HepG2 (cell line): Measurements from ENCODE around the gene PLEKHG2. TPM values are rescaled to one million over a fixed set of nuclear protein-coding genes. Genes with fewer than 3 reads are reported as not detected.

Experiments
- HDAC1 ChIP-seq: sonication (generic); formaldehyde crosslinking; IDR thresholded peaks from 2 replicates; pipeline ENCODE4 v1.5.1; 2020; ENCODE audit warnings: mild to moderate bottlenecking, missing genetic modification reagents
- KDM3A ChIP-seq: IDR thresholded peaks from 2 replicates; pipeline ENCODE4 v1.6.1; 2018; ENCODE audit warnings: low read depth, missing compliant biosample characterization
- NAIF1 ChIP-seq: sonication (generic); formaldehyde crosslinking; IDR thresholded peaks from 2 replicates; pipeline ENCODE4 v1.5.0; 2020; ENCODE audit warnings: mild to moderate bottlenecking, missing genetic modification reagents, borderline replicate concordance
- NFYC ChIP-seq: IDR thresholded peaks from 2 replicates; pipeline ENCODE4 v1.6.1; 2016; ENCODE audit warnings: missing genetic modification reagents, missing compliant biosample characterization
- PPARG ChIP-seq: conservative IDR thresholded peaks from 2 replicates; pipeline ENCODE4 v1.6.1; 2016; ENCODE audit warnings: missing biosample characterization, missing genetic modification reagents
- SALL1 ChIP-seq: sonication (generic); formaldehyde crosslinking; IDR thresholded peaks from 2 replicates; pipeline ENCODE4 v1.8.0; 2022; ENCODE audit warnings: mild to moderate bottlenecking, missing genetic modification reagents
- TSC22D2 ChIP-seq: sonication (generic); formaldehyde crosslinking; IDR thresholded peaks from 2 replicates; pipeline ENCODE4 v1.5.1; 2020; ENCODE audit warnings: missing genetic modification reagents, mild to moderate bottlenecking, borderline replicate concordance
- ZEB1 ChIP-seq: IDR thresholded peaks from 2 replicates; pipeline ENCODE4 v1.6.1; 2012; ENCODE audit warnings: mild to moderate bottlenecking, low read depth, inconsistent platforms; ENCODE audit not compliant: insufficient replicate concordance
- ZNF225 ChIP-seq: sonication (generic); formaldehyde crosslinking; IDR thresholded peaks from 2 replicates; pipeline ENCODE4 v1.4.0; 2020; ENCODE audit warnings: mild to moderate bottlenecking, missing genetic modification reagents
- ZNF232 ChIP-seq: sonication (generic); formaldehyde crosslinking; IDR thresholded peaks from 2 replicates; pipeline ENCODE4 v1.4.0; 2020; ENCODE audit warnings: missing genetic modification reagents, borderline replicate concordance
- ZNF331 ChIP-seq: sonication (generic); formaldehyde crosslinking; IDR thresholded peaks from 2 replicates; pipeline ENCODE4 v1.4.0; 2020; ENCODE audit warnings: missing genetic modification reagents
- ZNF343 ChIP-seq: sonication (generic); formaldehyde crosslinking; IDR thresholded peaks from 2 replicates; pipeline ENCODE4 v1.4.0; 2020; ENCODE audit warnings: mild to moderate bottlenecking, missing genetic modification reagents
- ZNF441 ChIP-seq: sonication (generic); formaldehyde crosslinking; IDR thresholded peaks from 2 replicates; pipeline ENCODE4 v1.7.0; 2021; ENCODE audit warnings: missing genetic modification reagents, borderline replicate concordance
- ZNF713 ChIP-seq: sonication (generic); formaldehyde crosslinking; IDR thresholded peaks from 2 replicates; pipeline ENCODE4 v1.4.0; 2020; ENCODE audit warnings: mild to moderate bottlenecking, missing genetic modification reagents
- ZNF720 ChIP-seq: sonication (generic); formaldehyde crosslinking; IDR thresholded peaks from 2 replicates; pipeline ENCODE4 v1.4.0; 2020; ENCODE audit warnings: missing genetic modification reagents
- polyA plus RNA-seq, 8 experiments: library from polyadenylated mRNA; depleted of rRNA in 3 of 8; stranded (reverse) in 7 of 8; unstranded in 1 of 8; fragments of >200 nt; fragmentation: Illumina TruSeq in 4 of 8; extraction: Trizol in 4 of 8; gene quantifications; 2 replicates each; pipeline versions ENCODE4 v1.2.1 to v1.2.3, GENCODE V29; 2011 to 2016; ENCODE audit warnings: low read depth in 4 of 8, missing spikeins in 1 of 8, mixed read lengths in 1 of 8; ENCODE audit not compliant: insufficient read depth in 1 of 8
- total RNA-seq, 5 experiments: library from RNA; depleted of rRNA; stranded (reverse); fragments of >200 nt; fragmentation: Illumina TruSeq; extraction: Trizol; gene quantifications; 2 replicates each; pipeline ENCODE4 v1.2.3, GENCODE V29; 2016; ENCODE audit warnings: low read depth in 1 of 5
- TF ChIP-seq, protein P1 (sequence below): sonication (generic); formaldehyde crosslinking; IDR thresholded peaks from 2 replicates; pipeline ENCODE4 v1.4.0; 2020; ENCODE audit warnings: mild to moderate bottlenecking, missing genetic modification reagents
- TF ChIP-seq, protein P2 (sequence below): sonication (generic); formaldehyde crosslinking; IDR thresholded peaks from 2 replicates; pipeline ENCODE4 v1.5.0; 2020; ENCODE audit warnings: missing genetic modification reagents
- TF ChIP-seq, protein P3 (sequence below): sonication (generic); formaldehyde crosslinking; conservative IDR thresholded peaks from 2 replicates; pipeline ENCODE4 v1.8.0; 2022; ENCODE audit warnings: mild to moderate bottlenecking, moderate library complexity, missing genetic modification reagents
- TF ChIP-seq, protein P4 (sequence below): sonication (generic); formaldehyde crosslinking; IDR thresholded peaks from 2 replicates; pipeline ENCODE4 v1.8.1; 2023; ENCODE audit warnings: mild to moderate bottlenecking, missing genetic modification reagents, borderline replicate concordance
- TF ChIP-seq, protein P5 (sequence below): sonication (generic); formaldehyde crosslinking; IDR thresholded peaks from 2 replicates; pipeline ENCODE4 v1.5.0; 2020; ENCODE audit warnings: missing genetic modification reagents
- TF ChIP-seq, protein P6 (sequence below), 2 experiments: fragments of 450-650 bp in 1 of 2; sonication (generic) in 1 of 2; formaldehyde crosslinking; IDR thresholded peaks; 2 replicates each; pipeline versions ENCODE4 v1.5.0 to v1.8.0; 2020 to 2022; ENCODE audit warnings: mild to moderate bottlenecking in 1 of 2, missing genetic modification reagents in 1 of 2
- TF ChIP-seq, protein P7 (sequence below): sonication (generic); formaldehyde crosslinking; IDR thresholded peaks from 2 replicates; pipeline ENCODE4 v1.8.0; 2022; ENCODE audit warnings: missing genetic modification reagents, mild to moderate bottlenecking, borderline replicate concordance

Gene PLEKHG2
- total and polyA plus RNA-seq, 2 of the 13 experiments (the other 11 are each of a cell fraction or from before 2014, with no cell fraction given), result 3.6 to 6.8 TPM

DNA sequence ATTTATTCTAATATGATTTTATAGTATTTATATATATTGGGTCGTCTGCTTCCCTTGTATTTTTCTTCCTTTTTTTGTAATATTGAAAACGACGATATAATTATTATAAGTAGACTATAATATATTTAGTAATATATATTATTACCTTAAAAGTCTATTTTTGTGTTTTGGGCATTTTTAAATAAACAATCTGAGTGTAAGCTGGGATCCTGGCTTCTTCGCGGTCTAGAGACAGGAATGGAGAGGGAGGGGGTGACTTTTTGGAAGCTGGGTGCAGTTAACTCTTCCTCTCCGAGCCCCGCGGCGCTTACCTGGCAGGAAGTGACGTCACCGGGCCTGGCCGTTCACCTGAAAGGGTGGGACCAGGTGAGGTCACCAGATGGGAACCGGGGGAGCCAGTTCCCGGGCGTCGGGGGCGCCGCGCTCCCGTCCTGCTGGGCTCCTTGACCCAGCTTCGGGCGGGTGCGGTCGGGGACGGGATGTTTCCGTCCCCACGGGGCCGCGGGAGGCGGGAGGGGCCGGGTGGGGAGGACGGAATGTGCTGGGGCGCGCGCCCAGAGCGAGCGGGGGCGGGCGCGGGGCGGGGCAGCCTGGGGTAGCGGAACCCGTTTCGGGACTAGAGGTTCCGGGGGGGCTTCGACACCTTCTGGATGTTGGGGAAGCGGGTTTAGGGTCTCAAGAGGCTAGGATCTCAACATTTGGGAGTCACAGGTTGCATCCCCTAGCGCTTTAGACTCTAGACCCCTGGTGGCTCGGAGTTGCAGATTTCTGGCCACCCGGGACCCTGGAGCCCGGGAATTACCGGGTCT, 3.1 kb upstream of the PLEKHG2 start (continued):
- TF ChIP-seq, protein P1, sequence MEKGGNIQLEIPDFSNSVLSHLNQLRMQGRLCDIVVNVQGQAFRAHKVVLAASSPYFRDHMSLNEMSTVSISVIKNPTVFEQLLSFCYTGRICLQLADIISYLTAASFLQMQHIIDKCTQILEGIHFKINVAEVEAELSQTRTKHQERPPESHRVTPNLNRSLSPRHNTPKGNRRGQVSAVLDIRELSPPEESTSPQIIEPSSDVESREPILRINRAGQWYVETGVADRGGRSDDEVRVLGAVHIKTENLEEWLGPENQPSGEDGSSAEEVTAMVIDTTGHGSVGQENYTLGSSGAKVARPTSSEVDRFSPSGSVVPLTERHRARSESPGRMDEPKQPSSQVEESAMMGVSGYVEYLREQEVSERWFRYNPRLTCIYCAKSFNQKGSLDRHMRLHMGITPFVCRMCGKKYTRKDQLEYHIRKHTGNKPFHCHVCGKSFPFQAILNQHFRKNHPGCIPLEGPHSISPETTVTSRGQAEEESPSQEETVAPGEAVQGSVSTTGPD, result no peak
- TF ChIP-seq, protein P2, sequence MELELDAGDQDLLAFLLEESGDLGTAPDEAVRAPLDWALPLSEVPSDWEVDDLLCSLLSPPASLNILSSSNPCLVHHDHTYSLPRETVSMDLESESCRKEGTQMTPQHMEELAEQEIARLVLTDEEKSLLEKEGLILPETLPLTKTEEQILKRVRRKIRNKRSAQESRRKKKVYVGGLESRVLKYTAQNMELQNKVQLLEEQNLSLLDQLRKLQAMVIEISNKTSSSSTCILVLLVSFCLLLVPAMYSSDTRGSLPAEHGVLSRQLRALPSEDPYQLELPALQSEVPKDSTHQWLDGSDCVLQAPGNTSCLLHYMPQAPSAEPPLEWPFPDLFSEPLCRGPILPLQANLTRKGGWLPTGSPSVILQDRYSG, result no peak
- TF ChIP-seq ZNF331 (CRISPR knock-in tag), result no peak
- TF ChIP-seq, protein P3, sequence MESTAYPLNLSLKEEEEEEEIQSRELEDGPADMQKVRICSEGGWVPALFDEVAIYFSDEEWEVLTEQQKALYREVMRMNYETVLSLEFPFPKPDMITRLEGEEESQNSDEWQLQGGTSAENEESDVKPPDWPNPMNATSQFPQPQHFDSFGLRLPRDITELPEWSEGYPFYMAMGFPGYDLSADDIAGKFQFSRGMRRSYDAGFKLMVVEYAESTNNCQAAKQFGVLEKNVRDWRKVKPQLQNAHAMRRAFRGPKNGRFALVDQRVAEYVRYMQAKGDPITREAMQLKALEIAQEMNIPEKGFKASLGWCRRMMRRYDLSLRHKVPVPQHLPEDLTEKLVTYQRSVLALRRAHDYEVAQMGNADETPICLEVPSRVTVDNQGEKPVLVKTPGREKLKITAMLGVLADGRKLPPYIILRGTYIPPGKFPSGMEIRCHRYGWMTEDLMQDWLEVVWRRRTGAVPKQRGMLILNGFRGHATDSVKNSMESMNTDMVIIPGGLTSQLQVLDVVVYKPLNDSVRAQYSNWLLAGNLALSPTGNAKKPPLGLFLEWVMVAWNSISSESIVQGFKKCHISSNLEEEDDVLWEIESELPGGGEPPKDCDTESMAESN (CRISPR knock-in tag), result peak; percentile 73; the same call in 1 of the 2 replicates
- peak; percentile 22; the same call in 1 of the 2 replicates for TF ChIP-seq ZNF441 (CRISPR knock-in tag)
- no peak for TF ChIP-seq ZNF720
- TF ChIP-seq KDM3A (CRISPR knock-in tag), result peak; percentile 26; the same call in 1 of the 2 replicates
- TF ChIP-seq NFYC (CRISPR knock-in tag), result no peak
- TF ChIP-seq ZNF713 (CRISPR knock-in tag), result no peak
- TF ChIP-seq ZNF343 (CRISPR knock-in tag), result no peak
- TF ChIP-seq, protein P4, sequence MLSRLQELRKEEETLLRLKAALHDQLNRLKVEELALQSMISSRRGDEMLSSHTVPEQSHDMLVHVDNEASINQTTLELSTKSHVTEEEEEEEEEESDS (CRISPR knock-in tag), result no peak
- TF ChIP-seq, protein P5, sequence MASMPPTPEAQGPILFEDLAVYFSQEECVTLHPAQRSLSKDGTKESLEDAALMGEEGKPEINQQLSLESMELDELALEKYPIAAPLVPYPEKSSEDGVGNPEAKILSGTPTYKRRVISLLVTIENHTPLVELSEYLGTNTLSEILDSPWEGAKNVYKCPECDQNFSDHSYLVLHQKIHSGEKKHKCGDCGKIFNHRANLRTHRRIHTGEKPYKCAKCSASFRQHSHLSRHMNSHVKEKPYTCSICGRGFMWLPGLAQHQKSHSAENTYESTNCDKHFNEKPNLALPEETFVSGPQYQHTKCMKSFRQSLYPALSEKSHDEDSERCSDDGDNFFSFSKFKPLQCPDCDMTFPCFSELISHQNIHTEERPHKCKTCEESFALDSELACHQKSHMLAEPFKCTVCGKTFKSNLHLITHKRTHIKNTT (CRISPR knock-in tag), result no peak
- TF ChIP-seq, protein P6, sequence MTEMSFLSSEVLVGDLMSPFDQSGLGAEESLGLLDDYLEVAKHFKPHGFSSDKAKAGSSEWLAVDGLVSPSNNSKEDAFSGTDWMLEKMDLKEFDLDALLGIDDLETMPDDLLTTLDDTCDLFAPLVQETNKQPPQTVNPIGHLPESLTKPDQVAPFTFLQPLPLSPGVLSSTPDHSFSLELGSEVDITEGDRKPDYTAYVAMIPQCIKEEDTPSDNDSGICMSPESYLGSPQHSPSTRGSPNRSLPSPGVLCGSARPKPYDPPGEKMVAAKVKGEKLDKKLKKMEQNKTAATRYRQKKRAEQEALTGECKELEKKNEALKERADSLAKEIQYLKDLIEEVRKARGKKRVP (CRISPR knock-in tag; IDR thresholded peaks at IDR 0.05), result no peak
- TF ChIP-seq, protein P7, sequence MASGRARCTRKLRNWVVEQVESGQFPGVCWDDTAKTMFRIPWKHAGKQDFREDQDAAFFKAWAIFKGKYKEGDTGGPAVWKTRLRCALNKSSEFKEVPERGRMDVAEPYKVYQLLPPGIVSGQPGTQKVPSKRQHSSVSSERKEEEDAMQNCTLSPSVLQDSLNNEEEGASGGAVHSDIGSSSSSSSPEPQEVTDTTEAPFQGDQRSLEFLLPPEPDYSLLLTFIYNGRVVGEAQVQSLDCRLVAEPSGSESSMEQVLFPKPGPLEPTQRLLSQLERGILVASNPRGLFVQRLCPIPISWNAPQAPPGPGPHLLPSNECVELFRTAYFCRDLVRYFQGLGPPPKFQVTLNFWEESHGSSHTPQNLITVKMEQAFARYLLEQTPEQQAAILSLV, result peak; percentile 31; the same call in 1 of the 2 replicates
- TF ChIP-seq NAIF1 (CRISPR knock-in tag), result no peak
- peak; percentile 27; the same call in 1 of the 2 replicates for TF ChIP-seq HDAC1 (CRISPR knock-in tag)
- no peak; the same call in 1 of the 2 replicates for TF ChIP-seq ZNF232 (CRISPR knock-in tag)
- peak; percentile 15; the same call in 1 of the 2 replicates for TF ChIP-seq TSC22D2 (CRISPR knock-in tag)
- TF ChIP-seq ZNF225, result no peak
- TF ChIP-seq PPARG (CRISPR knock-in tag), result no peak
- 0 out of 2 replicates have a peak, but pooled peaks have one; percentile 20 for TF ChIP-seq SALL1 (CRISPR knock-in tag)
- TF ChIP-seq ZEB1, result peak; percentile 100
